H1 (cell line): Measurements from ENCODE around the gene KLHL29.

Source experiments
- CTCF ChIP-seq, 3 experiments: IDR thresholded peaks; 1 replicate in 2 of 3; 2 replicates in 1 of 3; pipeline versions ENCODE4 v1.5.1 to v1.6.1; 2011; ENCODE audit warnings: low read length in 3 of 3, mild to moderate bottlenecking in 3 of 3, inconsistent platforms in 2 of 3, low read depth in 1 of 3, moderate library complexity in 1 of 3; ENCODE audit not compliant: insufficient read depth in 1 of 3; ENCODE audit errors: control extremely low read depth in 1 of 3
- EP300 ChIP-seq, 2 experiments: IDR thresholded peaks; 1 replicate in 1 of 2; 2 replicates in 1 of 2; pipeline ENCODE4 v1.6.1; 2011 to 2012; ENCODE audit warnings: low read depth in 2 of 2, low read length in 2 of 2, mild to moderate bottlenecking in 2 of 2, borderline replicate concordance in 1 of 2, inconsistent platforms in 1 of 2, moderate library complexity in 1 of 2
- JUND ChIP-seq: IDR thresholded peaks from 2 replicates; pipeline ENCODE4 v1.6.1; 2011; ENCODE audit warnings: mild to moderate bottlenecking, improper control_type of control experiment, low read length
- MAFK ChIP-seq: IDR thresholded peaks from 2 replicates; pipeline ENCODE4 v1.6.1; 2012; ENCODE audit warnings: low read depth, mild to moderate bottlenecking, improper control_type of control experiment, low read length
- NANOG ChIP-seq: IDR thresholded peaks from 2 replicates; pipeline ENCODE4 v1.6.1; 2011; ENCODE audit warnings: low read length, low read depth, mild to moderate bottlenecking, inconsistent platforms; ENCODE audit not compliant: insufficient read depth, poor library complexity, severe bottlenecking
- POLR2A ChIP-seq, 2 experiments: IDR thresholded peaks; 1 replicate in 1 of 2; 2 replicates in 1 of 2; pipeline ENCODE4 v1.6.1; 2011; ENCODE audit warnings: low read depth in 2 of 2, low read length in 2 of 2, mild to moderate bottlenecking in 2 of 2; ENCODE audit errors: control extremely low read depth in 1 of 2
- POLR2AphosphoS5 ChIP-seq: IDR thresholded peaks from 2 replicates; pipeline ENCODE4 v1.6.1; 2011; ENCODE audit warnings: low read depth, low read length
- RFX5 ChIP-seq: IDR thresholded peaks from 2 replicates; pipeline ENCODE4 v1.6.1; 2011; ENCODE audit warnings: low read depth, low read length, improper control_type of control experiment, borderline replicate concordance
- USF2 ChIP-seq: IDR thresholded peaks from 2 replicates; pipeline ENCODE4 v1.6.1; 2011; ENCODE audit warnings: low read length, improper control_type of control experiment

GRCh38 chr2:23433282-23433681 is 48.3 kb downstream of the KLHL29 start:
- TF ChIP-seq JUND (no peak), MAFK (no peak), RFX5 (no peak), NANOG (no peak), USF2 (no peak), POLR2A (IDR thresholded peaks at IDR 0.05; ENCODE audit: control extremely low read depth in 1 of 2, low read depth in 2 of 2, low read length in 2 of 2) (no peak), CTCF (IDR thresholded peaks at IDR 0.05; ENCODE audit: control extremely low read depth in 1 of 3, insufficient read depth in 1 of 3, low read depth in 1 of 3, low read length in 3 of 3) (no peak), POLR2AphosphoS5 (no peak), EP300 (IDR thresholded peaks at IDR 0.05; ENCODE audit: borderline replicate concordance in 1 of 2, low read depth in 2 of 2, low read length in 2 of 2) (no peak)
